Esophagus squamous epithelium (tissue), 4 donors: ENCODE data around the gene ESRRB.

ENCODE experiments used
- POLR2A ChIP-seq, 4 donors: fragments of 450-650 bp; IDR thresholded peaks; one replicate each; pipeline ENCODE4 v1.6.1; 2017; ENCODE audit warnings: antibody characterized with exemption in 4 of 4, mild to moderate bottlenecking in 4 of 4, moderate library complexity in 3 of 4
- TF ChIP-seq, protein P1 (sequence below), 6 experiments: fragments of 450-650 bp in 4 of 6; fragments of 200-600 bp in 2 of 6; sonication (generic) in 2 of 6; IDR thresholded peaks; one replicate each; pipeline ENCODE4 v1.5.1; 2016 to 2019; ENCODE audit warnings: antibody characterized with exemption in 6 of 6, mild to moderate bottlenecking in 4 of 6, moderate library complexity in 4 of 6

GRCh38 chr14:76484355-76484754 is 108.4 kb downstream of the ESRRB start:
- TF ChIP-seq, protein P1, sequence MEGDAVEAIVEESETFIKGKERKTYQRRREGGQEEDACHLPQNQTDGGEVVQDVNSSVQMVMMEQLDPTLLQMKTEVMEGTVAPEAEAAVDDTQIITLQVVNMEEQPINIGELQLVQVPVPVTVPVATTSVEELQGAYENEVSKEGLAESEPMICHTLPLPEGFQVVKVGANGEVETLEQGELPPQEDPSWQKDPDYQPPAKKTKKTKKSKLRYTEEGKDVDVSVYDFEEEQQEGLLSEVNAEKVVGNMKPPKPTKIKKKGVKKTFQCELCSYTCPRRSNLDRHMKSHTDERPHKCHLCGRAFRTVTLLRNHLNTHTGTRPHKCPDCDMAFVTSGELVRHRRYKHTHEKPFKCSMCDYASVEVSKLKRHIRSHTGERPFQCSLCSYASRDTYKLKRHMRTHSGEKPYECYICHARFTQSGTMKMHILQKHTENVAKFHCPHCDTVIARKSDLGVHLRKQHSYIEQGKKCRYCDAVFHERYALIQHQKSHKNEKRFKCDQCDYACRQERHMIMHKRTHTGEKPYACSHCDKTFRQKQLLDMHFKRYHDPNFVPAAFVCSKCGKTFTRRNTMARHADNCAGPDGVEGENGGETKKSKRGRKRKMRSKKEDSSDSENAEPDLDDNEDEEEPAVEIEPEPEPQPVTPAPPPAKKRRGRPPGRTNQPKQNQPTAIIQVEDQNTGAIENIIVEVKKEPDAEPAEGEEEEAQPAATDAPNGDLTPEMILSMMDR (IDR thresholded peaks at IDR 0.05) = no peak
- no peak for TF ChIP-seq POLR2A (IDR thresholded peaks at IDR 0.05)
